Heart left ventricle (tissue), 16 donors: ENCODE measurements around the gene LRRC23. TPM values are rescaled to one million over a fixed set of nuclear protein-coding genes. Genes with fewer than 3 reads are reported as not detected.
"Not testable (repeated sequence)": the region's sequence is repeated elsewhere in the genome, so short reads cannot be mapped to it uniquely, and the experiment has no call there.

Experiments used
- ATAC-seq, 4 donors: fragments of 200-7000 bp; cut with Tn5 transposase; one replicate each; pipeline ENCODE4 v1.9.1; 2020 to 2022; ENCODE audit warnings: moderate library complexity in 4 of 4, mild to moderate bottlenecking in 3 of 4, moderate number of reproducible peaks in 1 of 4
- DNase-seq, 5 donors: peaks; one replicate each; pipeline ENCODE4 v3.0.0-alpha.2; 2020
- H3K27ac ChIP-seq, 12 donors: fragments of 200-600 bp; sonication (generic) in 4 of 12; one replicate each; pipeline versions ENCODE4 v1.5.0 to v1.8.0; 2016 to 2022; ENCODE audit warnings: mild to moderate bottlenecking in 2 of 12
- H3K27me3 ChIP-seq, 9 donors: fragments of 200-600 bp; sonication (generic) in 2 of 9; one replicate each; pipeline versions ENCODE4 v1.5.1 to v1.8.0; 2016 to 2022; ENCODE audit warnings: mild to moderate bottlenecking in 3 of 9
- H3K36me3 ChIP-seq, 9 donors: fragments of 200-600 bp; sonication (generic) in 2 of 9; one replicate each; pipeline versions ENCODE4 v1.5.0 to v1.8.0; 2018 to 2022; ENCODE audit warnings: mild to moderate bottlenecking in 2 of 9
- H3K4me1 ChIP-seq, 12 donors: fragments of 200-600 bp; sonication (generic) in 4 of 12; one replicate each; pipeline versions ENCODE4 v1.5.0 to v1.8.0; 2016 to 2022; ENCODE audit warnings: mild to moderate bottlenecking in 3 of 12
- H3K4me3 ChIP-seq, 12 donors: fragments of 200-600 bp; sonication (generic) in 4 of 12; one replicate each; pipeline versions ENCODE4 v1.5.0 to v1.8.0; 2017 to 2022; ENCODE audit warnings: mild to moderate bottlenecking in 9 of 12, moderate library complexity in 4 of 12
- H3K9me3 ChIP-seq, 12 donors: fragments of 200-600 bp; sonication (generic) in 4 of 12; one replicate each; pipeline versions ENCODE4 v1.5.0 to v1.8.0; 2016 to 2022; ENCODE audit warnings: mild to moderate bottlenecking in 1 of 12
- POLR2A ChIP-seq, 2 donors: fragments of 450-650 bp; IDR thresholded peaks; one replicate each; pipeline ENCODE4 v1.6.1; 2017; ENCODE audit warnings: antibody characterized with exemption in 2 of 2, mild to moderate bottlenecking in 2 of 2, moderate library complexity in 2 of 2
- WGBS, 4 donors: extraction: QIAGEN DNeasy Blood & Tissue Kit in 2 of 4; methylation state at CpG; one replicate each; pipeline versions ENCODE4 v1.1.5 to v1.1.7; 2013 to 2018; 5-methylcytosine and 5-hydroxymethylcytosine counted together
- intact Hi-C, 10 donors: fragments of 100-400 bp; cut with DNase I; formaldehyde crosslinking; loops; one replicate each; pipeline versions ENCODE4 v1.11.1 to v1.14.2; 2022
- polyA plus RNA-seq, 2 donors: library from polyadenylated mRNA; stranded (reverse); fragments of 200-250 nt; gene quantifications; one replicate each; pipeline ENCODE4 v1.2.3, GENCODE V29; 2013
- total RNA-seq, 9 donors: library from RNA; depleted of rRNA in 2 of 9; stranded (reverse); fragments of >200 nt in 2 of 9; fragmentation: NEBNext Ultra II Directional in 3 of 9; extraction: Animal tissue kit (Norgen Biotek cat#: 25700) in 3 of 9; gene quantifications; one replicate each; pipeline versions ENCODE4 v1.1.0 to v1.2.4, GENCODE V29; 2016 to 2023
- TF ChIP-seq, protein P1 (sequence below), 12 donors: fragments of 200-600 bp; sonication (generic) in 4 of 12; IDR thresholded peaks; one replicate each; pipeline versions ENCODE4 v1.5.0 to v1.8.0; 2018 to 2022; ENCODE audit warnings: antibody characterized with exemption in 12 of 12, mild to moderate bottlenecking in 5 of 12
- donor health status: ischemic (EF 13 %, LVEDD 7.1; RV severe dilation, severe dysfunction).
- donor health status: healthy with polysubstance abuse.
- donor health status: DM: no; HTN: yes; CAD: no.
- donor health status: DM: no; HTN: no; CAD: no.
- donor health status: ischemic (EF 25% LVEDD 6.9; RV normal size, moderate dysfunction).
- donor health status: ischemic (EF 25% LVEDD 5.7; RV mildly dilated, moderate dysfunction).
- donor health status: healthy.
- donor health status: DM: yes; HTN: yes; CAD: no.
- donor health status: ischemic (EF 35%, LVEDD 5.7; RV mildly dilated, moderate dysfunction).
- donor health status: nonischemic (EF 11% LVEDD 7.7; RV severe dilation, severe dysfunction).
- donor health status: DM: yes; HTN: yes; CAD: no.
- donor health status: PGD.
- donor health status: ischemic (EF 29% LVEDD 5.4; RV normal size, mild dysfunction).
- donor health status: nonischemic (EF 23%, LVEDD 6.1; RV moderate dilation, normal function).

Gene LRRC23
- total and polyA plus RNA-seq, 11 donors = 8.2 to 15.3 (median 11.3) TPM

- Histone ChIP-seq H3K27ac (no peak overlapping the region), H3K4me1 (peaks cover 0 to 14% (median 6%) of the 10 kb centered on the region in 12 donors), H3K4me3 (no peak overlapping the region), H3K36me3 (peaks cover 0 to 25% (median 15%) of the 10 kb centered on the region in 9 donors), H3K9me3 (no peaks in the 10 kb centered on the region), H3K27me3 (no peaks in the 10 kb centered on the region)
- WGBS, 4 donors = 88 to 93% (median 89%) methylated on average over 8 of the region's 8 CpGs
- intact Hi-C loops = no loop called here
- TF ChIP-seq, protein P1, sequence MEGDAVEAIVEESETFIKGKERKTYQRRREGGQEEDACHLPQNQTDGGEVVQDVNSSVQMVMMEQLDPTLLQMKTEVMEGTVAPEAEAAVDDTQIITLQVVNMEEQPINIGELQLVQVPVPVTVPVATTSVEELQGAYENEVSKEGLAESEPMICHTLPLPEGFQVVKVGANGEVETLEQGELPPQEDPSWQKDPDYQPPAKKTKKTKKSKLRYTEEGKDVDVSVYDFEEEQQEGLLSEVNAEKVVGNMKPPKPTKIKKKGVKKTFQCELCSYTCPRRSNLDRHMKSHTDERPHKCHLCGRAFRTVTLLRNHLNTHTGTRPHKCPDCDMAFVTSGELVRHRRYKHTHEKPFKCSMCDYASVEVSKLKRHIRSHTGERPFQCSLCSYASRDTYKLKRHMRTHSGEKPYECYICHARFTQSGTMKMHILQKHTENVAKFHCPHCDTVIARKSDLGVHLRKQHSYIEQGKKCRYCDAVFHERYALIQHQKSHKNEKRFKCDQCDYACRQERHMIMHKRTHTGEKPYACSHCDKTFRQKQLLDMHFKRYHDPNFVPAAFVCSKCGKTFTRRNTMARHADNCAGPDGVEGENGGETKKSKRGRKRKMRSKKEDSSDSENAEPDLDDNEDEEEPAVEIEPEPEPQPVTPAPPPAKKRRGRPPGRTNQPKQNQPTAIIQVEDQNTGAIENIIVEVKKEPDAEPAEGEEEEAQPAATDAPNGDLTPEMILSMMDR (IDR thresholded peaks at IDR 0.05) = no peak
- TF ChIP-seq POLR2A (IDR thresholded peaks at IDR 0.05) = no peak
- DNase-seq = no peak
- ATAC-seq = no peak
These were observed 17.2 kb upstream of the LRRC23 start for GRCh38 chr12:6887460-6887859.

GRCh38 chr12:6888360-6888759 lies 16.3 kb upstream of the LRRC23 start:
- intact Hi-C loops = no loop called here
- peaks cover 0 to 14% (median 6%) of the 10 kb centered on the region in 12 donors for H3K4me1 ChIP-seq
- H3K36me3 ChIP-seq = peaks cover 0 to 20% (median 14%) of the 10 kb centered on the region in 9 donors
- no peak for DNase-seq
- no peak for ATAC-seq
- TF ChIP-seq, protein P1 (IDR thresholded peaks at IDR 0.05) = no peak
- TF ChIP-seq POLR2A (IDR thresholded peaks at IDR 0.05) = no peak
- H3K9me3 ChIP-seq = no peaks in the 10 kb centered on the region
- no peak overlapping the region for H3K27ac ChIP-seq
- H3K27me3 ChIP-seq = no peaks in the 10 kb centered on the region
- 87 to 93% (median 91%) methylated on average over 2 of the region's 2 CpGs for WGBS, 4 donors
- no peak overlapping the region for H3K4me3 ChIP-seq

- H3K4me1 ChIP-seq = peaks cover 0 to 14% (median 6%) of the 10 kb centered on the region in 12 donors
- H3K4me3 ChIP-seq, ATAC-seq, H3K27ac ChIP-seq, H3K9me3 ChIP-seq, H3K27me3 ChIP-seq, DNase-seq, intact Hi-C loops: not testable (repeated sequence)
- 67 to 89% (median 84%) methylated on average over 7 of the region's 7 CpGs for WGBS, 4 donors
- H3K36me3 ChIP-seq = peaks cover 0 to 17% (median 11%) of the 10 kb centered on the region in 9 donors
These were observed 15.8 kb upstream of the LRRC23 start for GRCh38 chr12:6888794-6889193.

- peak overlapping the region in 11 of 12 donors; percentile 74 to 97 (median 89) for H3K27ac ChIP-seq
- H3K27me3 ChIP-seq, DNase-seq, ATAC-seq, H3K9me3 ChIP-seq, H3K36me3 ChIP-seq: not testable (repeated sequence)
- H3K4me3 ChIP-seq = peak overlapping the region in 3 of 12 donors; percentile 55 to 66 (median 63)
- 94 to 96% (median 95%) methylated on average over 21 of the region's 21 CpGs for WGBS, 4 donors
- H3K4me1 ChIP-seq = peaks cover 0 to 14% (median 6%) of the 10 kb centered on the region in 12 donors
- intact Hi-C loops = loop anchor here in 1 of 10 donors (2.0 kb wide), 1 partner anchor 17 kb away; the partner anchor contains the start of gene SPSB2
These were observed 14.6 kb upstream of the LRRC23 start for GRCh38 chr12:6889775-6890573.
